ENCODE results near the gene ARSB. TPM values are rescaled to one million over a fixed set of nuclear protein-coding genes. Genes with fewer than 3 reads are reported as not detected.

ARSB gene
- total RNA-seq, 1 experiment from 2014 or later, result 11.4 TPM

DNA sequence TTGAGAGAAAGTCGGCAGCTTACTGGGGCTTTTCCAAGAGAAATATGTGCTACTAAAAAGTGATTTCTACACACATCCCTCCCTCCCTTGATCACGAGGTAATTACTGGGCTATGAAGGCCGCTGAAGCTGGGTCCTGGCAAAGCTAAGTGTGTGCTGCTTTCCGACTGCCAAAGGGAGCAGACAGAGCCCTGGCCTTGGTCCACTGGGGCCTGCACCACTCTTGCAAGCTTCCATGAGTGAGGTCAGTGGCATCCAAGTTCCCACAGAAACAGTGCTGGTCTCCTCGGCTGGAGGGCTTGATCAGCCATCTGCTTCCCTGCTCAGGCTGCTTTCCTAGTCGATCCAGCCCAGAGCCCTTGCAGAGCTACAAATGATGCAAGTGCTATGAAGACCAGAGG lies 181.8 kb downstream of the ARSB start:
- Histone ChIP-seq H2BK12ac (ENCODE audit: insufficient read length, low read depth, low read length) (no peak overlapping the region), H3K4me1 (ENCODE audit: insufficient read depth, low read length) (no peaks in the 10 kb centered on the region), H3K9me3 (ENCODE audit: control insufficient read depth, low read depth, low read length) (no peaks in the 10 kb centered on the region), H4K20me1 (ENCODE audit: control insufficient read depth, insufficient read depth, insufficient read length) (no peaks in the 10 kb centered on the region), H3K9ac (ENCODE audit: extremely low read depth, insufficient read length, low read length) (no peak overlapping the region), H4K5ac (ENCODE audit: insufficient read length, low read depth, low read length) (no peak overlapping the region), H3K23me2 (ENCODE audit: insufficient read length, low read depth, low read length, poor library complexity, severe bottlenecking) (no peaks in the 10 kb centered on the region), H3K79me2 (ENCODE audit: insufficient read depth, low read length) (no peaks in the 10 kb centered on the region), H2AK5ac (ENCODE audit: insufficient read length, low read length) (no peak overlapping the region), H3T11ph (ENCODE audit: low read length) (no peak overlapping the region), H2BK5ac (ENCODE audit: insufficient read length, low read length) (no peak overlapping the region), H2BK20ac (ENCODE audit: low read depth, low read length, poor library complexity, severe bottlenecking) (no peak overlapping the region), H3K14ac (ENCODE audit: insufficient read depth, low read length) (no peak overlapping the region), H3K27ac (ENCODE audit: insufficient read length, low read depth, low read length) (no peak overlapping the region), H3K4ac (ENCODE audit: low read depth, low read length) (no peak overlapping the region), H4K8ac (replicated peaks; ENCODE audit: insufficient read length, low read depth, low read length) (no peak overlapping the region), H3K56ac (ENCODE audit: insufficient read length, low read depth, low read length) (no peak overlapping the region), H3K27me3 (ENCODE audit: insufficient read depth, low read length) (no peaks in the 10 kb centered on the region), H2AFZ (ENCODE audit: low read length) (no peak overlapping the region), H2BK15ac (ENCODE audit: low read depth, low read length) (no peak overlapping the region), H3K4me2 (ENCODE audit: insufficient read depth, insufficient read length, low read length) (no peak overlapping the region), H3K79me1 (ENCODE audit: insufficient read depth, low read depth, low read length, poor library complexity, severe bottlenecking) (no peaks in the 10 kb centered on the region), H3K23ac (ENCODE audit: insufficient read length, low read depth, low read length) (no peak overlapping the region), H4K91ac (ENCODE audit: insufficient read length, low read depth, low read length) (no peak overlapping the region), H2BK120ac (ENCODE audit: low read depth, low read length, poor library complexity, severe bottlenecking) (no peak overlapping the region), H3K18ac (ENCODE audit: insufficient read length, low read depth, low read length) (no peak overlapping the region)
- H3K4me3 Mint-ChIP-seq, result no peak overlapping the region
- H3K27ac Mint-ChIP-seq, result no peak overlapping the region
- H3K4me1 Mint-ChIP-seq, result no peaks in the 10 kb centered on the region
- no CpG with 5 or more reads among the region's 6 CpGs for WGBS (ENCODE audit: extremely low coverage, insufficient read length, low lambda C conversion rate)
- peaks cover 0 to 10% of the 10 kb centered on the region in 2 experiments; a peak in 3 of 5 replicates for H3K9me3 Mint-ChIP-seq
- H3K36me3 Mint-ChIP-seq (ENCODE audit: insufficient read depth in 1 of 3, low read depth in 3 of 3), result peaks cover 4 to 9% (median 8%) of the 10 kb centered on the region in 3 experiments; a peak in 6 of 7 replicates
- no peak for DNase-seq
- no peaks in the 10 kb centered on the region for H3K27me3 Mint-ChIP-seq (ENCODE audit: low read depth)
- TF ChIP-seq, protein P1, sequence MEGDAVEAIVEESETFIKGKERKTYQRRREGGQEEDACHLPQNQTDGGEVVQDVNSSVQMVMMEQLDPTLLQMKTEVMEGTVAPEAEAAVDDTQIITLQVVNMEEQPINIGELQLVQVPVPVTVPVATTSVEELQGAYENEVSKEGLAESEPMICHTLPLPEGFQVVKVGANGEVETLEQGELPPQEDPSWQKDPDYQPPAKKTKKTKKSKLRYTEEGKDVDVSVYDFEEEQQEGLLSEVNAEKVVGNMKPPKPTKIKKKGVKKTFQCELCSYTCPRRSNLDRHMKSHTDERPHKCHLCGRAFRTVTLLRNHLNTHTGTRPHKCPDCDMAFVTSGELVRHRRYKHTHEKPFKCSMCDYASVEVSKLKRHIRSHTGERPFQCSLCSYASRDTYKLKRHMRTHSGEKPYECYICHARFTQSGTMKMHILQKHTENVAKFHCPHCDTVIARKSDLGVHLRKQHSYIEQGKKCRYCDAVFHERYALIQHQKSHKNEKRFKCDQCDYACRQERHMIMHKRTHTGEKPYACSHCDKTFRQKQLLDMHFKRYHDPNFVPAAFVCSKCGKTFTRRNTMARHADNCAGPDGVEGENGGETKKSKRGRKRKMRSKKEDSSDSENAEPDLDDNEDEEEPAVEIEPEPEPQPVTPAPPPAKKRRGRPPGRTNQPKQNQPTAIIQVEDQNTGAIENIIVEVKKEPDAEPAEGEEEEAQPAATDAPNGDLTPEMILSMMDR (conservative IDR thresholded peaks at IDR 0.05), result no peak

Measured in H9 (cell line).